COLO668 (cell line): ENCODE results near the gene EIF2AK2.
"Not testable (repeated sequence)": the region's sequence is repeated elsewhere in the genome, so short reads cannot be mapped to it uniquely, and the experiment has no call there.

Experiments
- DNase-seq: peaks from one replicate; lab custom pipeline; 2025; ENCODE audit not compliant: unreplicated experiment; lab: John Stamatoyannopoulos, UW

EIF2AK2 gene

GRCh38 chr2:37156857-37157714 lies at the start of gene EIF2AK2:
EIF2AK2 (minus strand) TSS chr2:37156980; CDS start chr2:37147806, 9,174 bp downstream.
- DNase-seq, result peak; percentile 86

- DNase-seq, result no peak
Observed at GRCh38 chr2:37205689-37206341, 49.0 kb upstream of the EIF2AK2 start.

- DNase-seq, result not testable (repeated sequence)
Observed at GRCh38 chr2:37205071-37205661, 48.4 kb upstream of the EIF2AK2 start.

GRCh38 chr2:37203708-37204107 lies 46.9 kb upstream of the EIF2AK2 start:
- DNase-seq, result no peak

- no peak for DNase-seq
Observed at GRCh38 chr2:37201766-37202165, 45.0 kb upstream of the EIF2AK2 start.

- no peak for DNase-seq
Observed at GRCh38 chr2:37201208-37201607, 44.4 kb upstream of the EIF2AK2 start.

- no peak for DNase-seq
Observed at GRCh38 chr2:37198681-37199065, 41.9 kb upstream of the EIF2AK2 start.

- peak; percentile 84 for DNase-seq
Observed at GRCh38 chr2:37196320-37197195, 39.8 kb upstream of the EIF2AK2 start, which contains the start of gene CEBPZOS. CEBPZOS (plus strand) TSS chr2:37196496; CDS start chr2:37199705, 3,209 bp downstream.

GRCh38 chr2:37195862-37196319 lies 39.1 kb upstream of the EIF2AK2 start:
- not testable (repeated sequence) for DNase-seq

- DNase-seq, result no peak
Observed at GRCh38 chr2:37192551-37192950, 35.8 kb upstream of the EIF2AK2 start.

GRCh38 chr2:37191747-37192146 lies 35.0 kb upstream of the EIF2AK2 start:
- DNase-seq, result no peak

GRCh38 chr2:37191253-37191652 lies 34.5 kb upstream of the EIF2AK2 start:
- DNase-seq, result no peak

GRCh38 chr2:37190290-37190689 lies 33.5 kb upstream of the EIF2AK2 start:
- no peak for DNase-seq

- no peak for DNase-seq
Observed at GRCh38 chr2:37189452-37190153, 32.8 kb upstream of the EIF2AK2 start.

- DNase-seq, result no peak
Observed at GRCh38 chr2:37188570-37188969, 31.8 kb upstream of the EIF2AK2 start, which contains the start of gene SULT6B1. SULT6B1 (minus strand) TSS chr2:37188670; CDS start chr2:37188640, 30 bp downstream.

- no peak for DNase-seq
Observed at GRCh38 chr2:37181726-37182684, 25.2 kb upstream of the EIF2AK2 start.

GRCh38 chr2:37180640-37181039 lies 23.9 kb upstream of the EIF2AK2 start:
- no peak for DNase-seq

- no peak for DNase-seq
Observed at GRCh38 chr2:37180006-37180639, 23.3 kb upstream of the EIF2AK2 start.
